Measurements from ENCODE around the gene OR4K2. TPM values are rescaled to one million over a fixed set of nuclear protein-coding genes. Genes with fewer than 3 reads are reported as not detected.
"Not testable (repeated sequence)": the region's sequence is repeated elsewhere in the genome, so short reads cannot be mapped to it uniquely, and the experiment has no call there.

OR4K2 gene, protein sequence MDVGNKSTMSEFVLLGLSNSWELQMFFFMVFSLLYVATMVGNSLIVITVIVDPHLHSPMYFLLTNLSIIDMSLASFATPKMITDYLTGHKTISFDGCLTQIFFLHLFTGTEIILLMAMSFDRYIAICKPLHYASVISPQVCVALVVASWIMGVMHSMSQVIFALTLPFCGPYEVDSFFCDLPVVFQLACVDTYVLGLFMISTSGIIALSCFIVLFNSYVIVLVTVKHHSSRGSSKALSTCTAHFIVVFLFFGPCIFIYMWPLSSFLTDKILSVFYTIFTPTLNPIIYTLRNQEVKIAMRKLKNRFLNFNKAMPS
- not detected in 2 replicates for total RNA-seq (2014; rRNA removed; shearing (Covaris generic))

DNA sequence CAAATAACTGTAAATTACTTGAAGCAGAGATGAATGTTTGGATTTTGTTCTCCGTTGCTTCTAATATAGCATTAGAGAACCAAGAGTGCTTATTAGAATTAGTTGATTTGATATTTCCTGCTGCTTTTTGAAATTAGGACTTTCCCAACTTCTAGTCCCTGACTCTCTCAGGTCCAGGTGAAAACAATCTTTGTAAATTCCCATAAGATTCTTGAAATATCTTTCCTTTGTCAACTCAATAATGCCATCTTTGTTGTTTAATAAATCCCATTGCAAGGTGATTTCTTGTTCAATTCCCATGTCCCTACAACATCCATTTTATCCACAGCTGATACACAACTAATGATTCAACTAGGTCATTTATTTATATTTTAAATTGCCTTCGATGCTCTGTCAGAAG, at the start of gene OR4K2:
Gene OR4K2, plus strand, starts transcription at position 301 of the 400 bp plus-strand sequence. CDS start 1,126 bp downstream, outside the sequence.
- no peak for DNase-seq (ENCODE audit: low read depth)

DNA sequence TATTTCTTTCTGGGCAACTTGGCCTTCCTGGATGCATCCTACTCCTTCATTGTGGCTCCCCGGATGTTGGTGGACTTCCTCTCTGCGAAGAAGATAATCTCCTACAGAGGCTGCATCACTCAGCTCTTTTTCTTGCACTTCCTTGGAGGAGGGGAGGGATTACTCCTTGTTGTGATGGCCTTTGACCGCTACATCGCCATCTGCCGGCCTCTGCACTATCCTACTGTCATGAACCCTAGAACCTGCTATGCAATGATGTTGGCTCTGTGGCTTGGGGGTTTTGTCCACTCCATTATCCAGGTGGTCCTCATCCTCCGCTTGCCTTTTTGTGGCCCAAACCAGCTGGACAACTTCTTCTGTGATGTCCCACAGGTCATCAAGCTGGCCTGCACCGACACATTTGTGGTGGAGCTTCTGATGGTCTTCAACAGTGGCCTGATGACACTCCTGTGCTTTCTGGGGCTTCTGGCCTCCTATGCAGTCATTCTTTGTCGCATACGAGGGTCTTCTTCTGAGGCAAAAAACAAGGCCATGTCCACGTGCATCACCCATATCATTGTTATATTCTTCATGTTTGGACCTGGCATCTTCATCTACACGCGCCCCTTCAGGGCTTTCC, 47.2 kb upstream of the OR4K2 start:
- not testable (repeated sequence) for DNase-seq (ENCODE audit: low read depth)

DNA sequence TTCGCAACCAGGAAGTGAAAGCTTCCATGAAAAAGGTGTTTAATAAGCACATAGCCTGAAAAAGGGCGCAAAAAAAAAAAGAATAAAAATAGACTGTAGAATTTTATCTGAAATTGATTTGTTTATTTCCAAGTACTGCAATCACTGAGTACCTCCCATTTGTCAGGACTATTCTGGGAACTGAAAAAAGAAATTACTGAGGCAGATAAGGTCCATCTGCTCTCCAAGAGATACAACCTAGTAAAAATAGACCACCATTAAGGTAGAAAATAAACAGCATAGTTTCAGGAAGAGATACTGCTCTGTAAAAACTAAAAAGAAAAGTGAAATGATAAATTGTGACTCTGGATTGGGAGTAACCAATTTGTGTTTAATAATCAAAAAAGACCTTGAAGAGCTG, 46.6 kb upstream of the OR4K2 start:
- no peak for DNase-seq (ENCODE audit: low read depth)

DNA sequence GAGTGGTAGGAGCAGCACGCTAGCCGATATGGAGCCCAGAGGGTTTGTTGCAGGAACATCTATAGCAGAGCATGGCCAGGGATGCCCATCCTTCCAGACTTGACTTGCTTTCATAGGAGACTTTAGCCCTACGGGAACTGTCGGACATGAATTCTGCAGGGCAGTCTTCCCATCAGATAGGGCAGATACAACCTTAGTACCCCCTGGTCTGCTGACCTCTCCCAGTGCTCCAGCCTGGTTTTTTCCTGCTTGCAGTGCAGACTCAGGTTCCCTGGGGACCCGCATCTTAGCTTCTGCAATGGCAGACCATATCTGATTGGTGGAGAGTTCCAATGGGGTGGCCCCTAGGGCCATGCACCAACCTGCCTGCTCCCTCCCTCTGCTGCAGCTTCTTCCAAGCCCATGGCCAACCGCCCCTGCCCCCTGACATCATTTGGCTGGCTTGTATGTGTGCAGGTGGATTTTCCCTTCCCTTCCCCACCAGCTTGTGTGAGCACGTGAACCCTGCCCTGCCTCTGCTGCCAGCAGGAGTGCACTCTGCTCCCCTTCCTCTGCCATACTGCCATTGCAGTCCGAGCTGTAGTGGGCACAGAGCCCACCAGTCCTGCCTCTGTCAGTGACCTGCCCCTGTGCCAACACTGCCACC, 40.6 kb upstream of the OR4K2 start:
- not testable (repeated sequence) for DNase-seq (ENCODE audit: low read depth)

DNA sequence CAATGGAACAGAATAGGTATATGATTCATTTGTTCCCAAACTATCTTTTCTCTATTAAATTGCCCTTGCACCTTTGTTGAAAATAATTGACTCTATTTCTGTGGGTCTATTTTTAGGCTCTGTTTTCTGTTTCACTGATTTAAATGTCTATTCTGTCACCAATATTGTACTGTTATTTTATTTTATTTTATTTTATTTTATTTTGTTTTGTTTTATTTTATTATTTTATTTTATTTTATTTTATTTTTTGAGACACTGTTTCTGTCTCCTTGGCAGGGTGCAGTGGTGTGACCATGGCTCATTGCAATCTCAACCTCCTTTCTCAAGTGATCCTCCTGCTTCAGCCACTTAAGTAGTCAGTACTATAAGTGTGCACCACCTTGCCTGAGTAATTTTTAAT, 36.5 kb upstream of the OR4K2 start:
- DNase-seq (ENCODE audit: low read depth): no peak

DNA sequence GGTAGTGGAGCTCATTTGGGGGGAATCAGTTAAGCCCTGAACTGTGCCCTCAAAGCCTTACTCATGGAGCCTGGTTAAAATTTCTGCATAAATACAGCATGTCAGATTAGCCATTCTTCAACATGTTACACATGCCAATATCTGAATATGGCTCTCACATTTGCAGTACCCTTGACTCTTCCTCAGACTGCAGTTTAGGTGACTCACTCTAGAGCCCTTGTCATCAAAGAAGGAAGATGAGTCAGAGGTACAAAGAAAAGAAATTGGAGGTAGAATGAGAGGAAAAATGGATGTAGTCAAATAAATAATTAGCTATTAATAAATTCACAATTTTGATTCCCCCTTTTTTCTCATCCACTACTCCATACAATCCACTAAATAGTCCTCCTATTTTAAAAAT, 23.6 kb upstream of the OR4K2 start:
- DNase-seq (ENCODE audit: low read depth): peak; percentile 36

DNA sequence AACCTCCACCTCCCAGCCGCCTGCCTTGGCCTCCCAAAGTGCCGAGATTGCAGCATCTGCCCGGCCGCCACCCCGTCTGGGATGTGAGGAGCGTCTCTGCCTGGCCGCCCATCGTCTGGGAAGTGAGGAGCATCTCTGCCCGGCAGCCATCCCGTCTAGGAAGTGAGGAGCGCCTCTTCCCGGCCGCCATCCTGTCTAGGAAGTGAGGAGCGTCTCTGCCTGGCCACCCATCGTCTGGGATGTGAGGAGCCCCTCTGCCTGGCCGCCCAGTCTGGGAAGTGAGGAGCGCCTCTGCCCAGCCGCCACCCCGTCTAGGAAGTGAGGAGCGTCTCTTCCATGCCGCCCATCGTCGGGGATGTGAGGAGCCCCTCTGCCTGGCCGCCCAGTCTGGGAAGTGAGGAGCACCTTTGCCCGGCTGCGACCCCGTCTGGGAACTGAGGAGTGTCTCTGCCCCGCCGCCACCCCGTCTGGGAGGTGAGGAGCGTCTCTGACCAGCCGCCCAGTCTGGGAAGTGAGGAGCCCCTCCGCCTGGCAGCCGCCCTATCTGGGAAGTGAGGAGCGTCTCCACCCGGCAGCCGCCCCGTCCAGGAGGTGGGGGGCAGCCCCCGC, 8.8 kb upstream of the OR4K2 start:
- not testable (repeated sequence) for DNase-seq (ENCODE audit: low read depth)

DNA sequence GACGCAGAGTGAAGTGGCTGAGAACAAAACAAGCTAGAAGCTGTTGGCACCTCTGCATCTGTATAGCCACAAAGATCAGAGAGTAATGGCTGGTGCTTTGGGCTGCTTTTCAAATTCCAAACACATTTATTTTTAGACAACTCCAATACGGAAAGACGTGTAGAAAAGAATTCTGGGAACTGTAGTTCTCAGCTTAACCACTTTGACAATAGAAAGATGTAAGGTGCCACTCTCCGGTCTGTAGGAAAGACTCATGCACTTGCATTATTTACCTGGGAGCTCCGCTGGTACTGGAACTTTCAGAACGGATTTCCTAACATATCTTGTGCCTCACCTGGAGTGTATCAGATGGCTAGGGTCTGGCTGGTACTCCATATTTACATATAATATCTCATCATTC, 1.8 kb upstream of the OR4K2 start:
- no peak for DNase-seq (ENCODE audit: low read depth)

DNA sequence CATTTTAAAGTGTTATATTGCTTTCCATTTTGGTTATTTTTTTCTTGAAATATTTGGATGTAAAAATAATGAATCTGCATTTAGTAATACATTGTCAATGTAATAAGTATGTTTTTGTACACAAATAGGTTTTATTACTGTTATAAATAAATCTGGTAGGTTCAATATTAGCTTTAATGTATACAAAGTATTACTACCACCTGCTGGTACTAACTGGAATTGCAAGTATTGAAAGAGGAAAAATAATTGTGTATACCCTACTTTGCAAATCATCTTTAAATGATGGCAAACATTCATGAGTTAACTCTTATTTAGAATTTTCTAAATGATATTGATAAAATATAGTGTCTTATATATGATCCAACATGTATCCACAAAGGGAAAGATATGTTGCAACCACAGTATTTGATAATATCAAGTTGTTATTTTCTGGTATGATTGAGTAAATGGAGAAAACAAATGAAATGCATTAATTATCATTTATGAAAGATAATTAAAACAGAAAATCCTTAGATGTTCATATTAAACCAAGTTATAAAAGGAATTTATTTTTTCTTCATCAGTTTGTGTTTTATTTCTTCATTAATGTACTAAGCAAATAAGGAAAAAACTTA, 3.2 kb downstream of the OR4K2 start:
- DNase-seq (ENCODE audit: low read depth): peak; percentile 50

DNA sequence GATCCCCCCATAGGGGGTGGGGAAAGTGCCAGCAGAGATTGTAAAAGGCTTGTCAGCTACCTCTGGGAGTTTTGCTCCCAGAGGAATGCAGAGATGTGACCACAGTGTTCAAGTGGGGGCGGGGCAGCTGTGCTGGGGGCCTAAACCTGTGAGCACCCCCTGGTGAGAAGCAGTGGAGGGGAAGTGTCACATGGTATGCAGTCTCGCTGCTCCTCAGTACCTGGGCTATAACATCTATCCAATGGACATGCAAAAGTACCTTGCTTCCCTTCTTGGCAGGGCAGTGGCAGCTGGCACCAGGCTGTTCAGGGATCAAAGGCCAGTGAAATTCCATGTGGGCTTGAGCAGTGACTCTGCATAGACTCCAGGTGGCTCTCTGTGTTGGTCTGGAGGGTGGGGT, 20.3 kb downstream of the OR4K2 start:
- no peak for DNase-seq (ENCODE audit: low read depth)

DNA sequence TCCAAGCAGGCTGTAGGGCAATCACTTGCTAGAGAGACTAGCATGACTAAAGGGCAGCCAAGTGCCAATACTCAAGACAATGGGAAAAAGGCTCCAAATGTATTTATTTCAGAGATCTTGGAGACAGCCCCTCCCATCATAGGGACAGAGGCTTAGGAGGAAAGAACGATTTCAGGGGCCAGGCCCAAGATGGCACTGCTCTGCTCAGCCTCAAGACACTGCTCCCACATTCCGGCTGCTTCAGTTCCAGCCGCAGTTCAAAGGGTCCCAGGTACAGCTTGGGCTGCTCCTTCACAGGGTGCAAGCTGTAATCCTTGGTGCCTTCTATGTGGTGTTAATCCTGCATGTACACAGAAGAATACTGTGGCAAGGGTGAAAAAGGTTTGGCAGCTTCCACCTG, 26.1 kb downstream of the OR4K2 start:
- no peak for DNase-seq (ENCODE audit: low read depth)

DNA sequence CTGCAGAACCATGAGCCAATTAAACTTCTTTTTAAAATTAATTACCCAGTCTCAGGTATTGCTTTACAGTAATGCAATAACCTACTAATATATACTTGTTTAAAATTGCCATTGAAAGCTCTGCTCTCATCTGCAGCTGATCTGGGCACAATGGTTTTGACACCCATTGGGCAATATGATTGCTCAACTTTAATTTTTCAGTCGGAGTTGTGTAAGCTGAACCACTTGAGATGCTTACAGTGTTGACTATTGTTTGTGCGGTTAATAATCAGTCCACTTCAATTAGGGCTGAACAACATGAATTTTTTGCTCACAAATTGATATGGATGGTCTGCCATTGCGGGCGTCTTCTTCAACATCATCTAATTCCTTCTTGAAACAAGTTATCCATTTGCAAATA, 27.5 kb downstream of the OR4K2 start:
- DNase-seq (ENCODE audit: low read depth): no peak

DNA sequence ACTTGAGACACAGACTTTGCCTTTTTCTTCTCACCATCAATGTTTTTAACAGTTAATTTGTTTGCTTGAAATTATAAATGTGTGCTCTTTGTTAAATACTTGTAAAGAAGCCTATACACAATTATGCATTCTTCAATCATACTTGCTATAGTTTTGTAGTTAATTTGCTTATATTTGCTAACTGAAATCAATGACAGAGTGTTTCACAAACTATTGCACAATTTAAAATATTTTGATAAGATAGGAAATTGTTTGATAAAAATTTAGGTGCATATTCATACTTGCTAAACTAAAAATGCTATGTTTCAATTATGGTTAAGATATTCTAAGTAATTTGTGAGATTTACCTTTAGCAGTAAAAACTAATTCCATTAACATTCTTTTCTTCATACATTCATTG, 31.7 kb downstream of the OR4K2 start:
- DNase-seq (ENCODE audit: low read depth): no peak

DNA sequence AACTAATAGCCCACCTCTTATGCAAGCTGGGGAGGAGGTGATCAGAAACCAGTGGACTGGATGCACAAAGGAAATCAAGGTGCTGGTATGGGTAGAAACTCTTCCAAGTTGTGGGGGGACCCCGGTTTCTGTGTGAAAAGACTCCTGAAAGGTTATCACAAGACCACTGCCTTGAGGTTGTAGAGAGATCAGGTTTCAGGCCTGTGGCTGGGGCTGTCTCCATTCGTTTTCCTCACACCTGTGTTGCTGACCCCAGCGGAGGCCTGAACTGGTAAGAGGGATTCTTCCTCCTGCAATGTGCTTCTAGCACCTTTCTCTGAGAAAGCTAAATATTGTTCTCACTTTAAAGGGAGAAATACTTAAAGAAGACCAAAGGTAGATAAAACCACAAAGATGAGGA, 36.2 kb downstream of the OR4K2 start:
- DNase-seq (ENCODE audit: low read depth): no peak

DNA sequence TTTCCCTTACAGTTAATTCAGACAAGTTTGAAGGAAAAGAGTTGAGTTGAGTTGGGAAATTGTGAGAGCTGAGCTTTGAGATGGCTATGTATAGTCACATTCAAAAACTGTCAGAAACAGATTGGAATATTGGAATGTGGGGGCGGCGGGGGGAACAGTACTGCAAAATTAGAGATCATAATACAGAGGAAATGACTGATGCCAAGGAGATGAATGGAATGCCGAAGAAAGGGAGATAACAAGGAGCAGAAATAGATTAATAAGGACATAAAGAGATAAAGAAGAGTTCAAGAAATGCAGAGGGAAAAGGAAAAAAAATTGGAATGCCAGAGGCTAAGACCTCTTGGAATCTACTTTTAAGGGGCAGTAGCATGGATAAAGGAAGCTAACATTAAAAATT, 42.3 kb downstream of the OR4K2 start:
- DNase-seq (ENCODE audit: low read depth): no peak

DNA sequence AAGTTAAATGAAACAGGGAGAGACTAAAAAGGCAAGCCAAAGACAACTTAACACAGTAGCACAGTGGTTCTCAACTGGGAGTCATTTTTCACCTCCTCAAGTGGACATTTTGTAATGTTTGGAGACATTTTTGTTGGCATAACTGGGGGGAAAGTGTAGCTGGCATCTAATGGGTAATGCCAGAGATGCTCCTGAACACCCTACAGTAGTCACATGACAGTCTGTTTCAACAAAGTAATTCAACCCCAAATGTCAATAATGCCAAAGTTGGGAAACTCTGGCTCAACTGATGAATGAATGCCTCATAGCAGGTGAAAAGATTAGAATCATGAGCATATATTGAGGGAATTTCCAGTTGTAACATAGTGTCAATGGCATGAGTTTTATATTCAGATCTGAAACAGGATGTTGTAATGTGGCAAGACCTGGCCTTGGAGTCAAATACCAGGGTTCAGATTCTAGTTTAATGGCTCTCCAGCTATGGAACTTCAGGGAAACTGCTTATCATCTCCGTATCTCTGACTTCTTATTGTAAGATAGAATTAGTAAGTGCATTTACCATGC, 43.1 kb downstream of the OR4K2 start:
- DNase-seq (ENCODE audit: low read depth): no peak

DNA sequence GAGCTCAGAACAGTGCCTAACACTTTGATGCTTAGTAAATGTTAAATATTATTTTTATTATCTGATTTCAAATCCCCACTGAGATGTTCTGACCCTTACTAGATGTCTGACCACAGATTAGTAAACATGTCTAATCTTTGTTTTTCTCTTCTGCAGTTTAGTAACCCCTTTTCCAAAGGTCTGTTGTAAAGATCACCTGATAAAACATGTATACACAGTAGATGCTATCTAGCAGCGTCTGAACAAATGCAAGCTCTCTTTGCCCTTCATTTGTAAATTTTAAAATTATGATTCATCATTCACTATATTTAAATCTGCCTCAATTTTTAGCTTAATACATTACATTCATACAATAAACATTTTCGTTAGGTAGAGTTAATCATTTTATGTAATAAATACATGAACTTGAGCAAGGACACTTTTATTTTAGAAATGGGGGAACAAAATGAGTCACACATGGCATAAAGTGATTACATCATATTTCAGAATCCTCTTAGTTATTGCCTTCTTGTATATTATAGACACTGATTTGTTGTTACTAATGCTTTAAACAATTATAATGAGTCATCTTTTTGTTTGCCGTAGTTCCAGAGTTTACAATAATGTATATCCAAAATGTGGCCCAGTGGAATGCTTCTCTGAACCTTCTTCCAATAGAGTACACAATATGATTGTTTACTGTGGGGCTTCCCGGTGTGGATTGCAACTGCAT, 43.8 kb downstream of the OR4K2 start:
- DNase-seq (ENCODE audit: low read depth): no peak

DNA sequence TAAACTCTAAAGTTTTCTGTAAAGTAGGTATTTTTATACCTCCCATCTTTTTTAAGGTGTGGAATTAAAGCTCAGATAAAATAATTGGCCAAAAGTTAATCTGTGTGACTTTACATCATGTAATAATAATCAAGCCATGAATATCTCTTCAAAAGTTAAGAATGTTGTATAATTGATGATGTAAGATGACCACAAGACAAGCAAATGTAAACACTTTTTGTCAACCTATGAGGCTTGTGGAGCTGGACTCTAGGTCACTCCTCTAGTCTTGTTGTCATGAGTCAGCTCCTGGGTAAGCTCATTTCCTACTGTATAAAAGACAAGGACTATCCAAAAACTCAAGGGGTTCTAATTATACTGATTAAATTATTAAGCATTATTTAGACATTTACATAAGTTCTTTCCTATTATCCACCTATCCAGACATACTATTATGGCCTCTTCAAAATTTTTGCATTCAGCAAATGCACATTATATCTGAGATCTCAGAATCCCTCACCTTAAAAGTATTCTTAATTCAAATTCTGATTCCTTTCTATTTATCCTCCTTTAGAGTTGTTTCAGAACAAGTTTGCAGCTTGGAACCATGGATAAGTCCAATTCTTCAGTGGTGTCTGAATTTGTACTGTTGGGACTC, 45.2 kb downstream of the OR4K2 start, which contains the start of gene OR4K5:
Gene OR4K5, plus strand, starts transcription at position 587 of the 637 bp plus-strand sequence. Its CDS starts 0 bp downstream, at position 587.
- peak; percentile 21 for DNase-seq (ENCODE audit: low read depth)

DNA sequence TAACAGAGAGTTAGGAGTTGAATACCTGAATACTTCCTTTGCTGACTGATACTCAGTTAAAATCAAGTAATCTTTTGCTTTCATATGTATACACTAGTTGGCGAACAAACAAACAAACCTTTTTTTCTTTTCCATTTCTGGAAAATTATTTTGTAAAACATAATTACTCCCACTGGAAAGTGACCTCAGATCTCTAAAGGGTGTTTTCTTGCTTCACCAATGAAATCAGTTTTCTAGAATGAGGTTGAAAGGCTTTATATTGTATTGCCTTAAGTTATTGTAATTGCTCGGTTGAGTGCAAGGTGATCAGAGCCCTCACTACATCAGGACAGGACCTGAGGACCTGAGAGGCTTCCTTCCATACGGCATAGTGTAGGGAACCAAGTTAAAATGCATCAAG, 55.7 kb downstream of the OR4K2 start, which contains the start of gene OR4K1:
Gene OR4K1, plus strand, starts transcription at position 301 of the 400 bp plus-strand sequence. CDS start 4,750 bp downstream, outside the sequence.
- DNase-seq (ENCODE audit: low read depth): no peak

All from RPMI7951 (cell line).